CD8-positive, alpha-beta memory T cell (primary cell): ENCODE measurements around the gene PRPF38A. TPM values are rescaled to one million over a fixed set of nuclear protein-coding genes. Genes with fewer than 3 reads are reported as not detected.

Experiments
- CTCF ChIA-PET: fragments of 350-600 bp; sonication (Branson Sonifier 250); formaldehyde crosslinking; loops from one replicate; lab custom pipeline; 2021; ENCODE audit warnings: antibody characterized with exemption; lab: Charles Lee
- POLR2A ChIA-PET: fragments of 350-600 bp; sonication (Branson Sonifier 250); formaldehyde crosslinking; loops from one replicate; lab custom pipeline; 2021; ENCODE audit warnings: antibody characterized with exemption; lab: Charles Lee
- DNase-seq, 5 donors: peaks; one replicate each; pipeline versions ENCODE4 v3.0.0 to v3.0.0-alpha.2; 2020 to 2022; ENCODE audit warnings: mixed read lengths in 1 of 5
- H3K27ac ChIP-seq: one replicate; pipeline ENCODE4 v1.7.0; 2013; ENCODE audit warnings: low read depth, mild to moderate bottlenecking, low read length, moderate library complexity
- H3K27me3 ChIP-seq: 2 replicates; pipeline ENCODE4 v1.7.0; 2013; ENCODE audit warnings: low read length, mild to moderate bottlenecking; ENCODE audit not compliant: insufficient read depth, poor library complexity, severe bottlenecking
- H3K36me3 ChIP-seq: 2 replicates; pipeline ENCODE4 v1.7.0; 2013; ENCODE audit warnings: mild to moderate bottlenecking, low read length, moderate library complexity; ENCODE audit not compliant: insufficient read depth
- H3K4me1 ChIP-seq: 2 replicates; pipeline ENCODE4 v1.7.0; 2013; ENCODE audit warnings: mild to moderate bottlenecking, low read length, moderate library complexity; ENCODE audit not compliant: insufficient read depth
- H3K4me3 ChIP-seq: 2 replicates; pipeline ENCODE4 v1.7.0; 2013; ENCODE audit warnings: mild to moderate bottlenecking, low read length
- H3K9me3 ChIP-seq: 2 replicates; pipeline ENCODE4 v1.7.0; 2013; ENCODE audit warnings: mild to moderate bottlenecking, low read length
- H3K27ac Mint-ChIP-seq, 8 donors: one replicate each; pipeline ENCODE4 v1.8.0; 2020 to 2021; ENCODE audit warnings: mixed read lengths in 8 of 8, mild to moderate bottlenecking in 6 of 8, inconsistent platforms in 3 of 8, moderate library complexity in 3 of 8
- H3K27me3 Mint-ChIP-seq, 2 donors: one replicate each; pipeline ENCODE4 v1.8.0; 2020 to 2021; ENCODE audit warnings: mixed read lengths in 2 of 2, mild to moderate bottlenecking in 1 of 2, moderate library complexity in 1 of 2
- H3K36me3 Mint-ChIP-seq, 3 donors: one replicate each; pipeline ENCODE4 v1.8.0; 2020 to 2021; ENCODE audit warnings: mixed read lengths in 3 of 3, inconsistent platforms in 1 of 3, mild to moderate bottlenecking in 1 of 3
- H3K4me1 Mint-ChIP-seq, 3 donors: one replicate each; pipeline ENCODE4 v1.8.0; 2020 to 2021; ENCODE audit warnings: mixed read lengths in 3 of 3, inconsistent platforms in 1 of 3, mild to moderate bottlenecking in 1 of 3
- H3K4me3 Mint-ChIP-seq, 7 donors: one replicate each; pipeline ENCODE4 v1.8.0; 2020 to 2021; ENCODE audit warnings: mixed read lengths in 7 of 7, mild to moderate bottlenecking in 6 of 7, moderate library complexity in 4 of 7, inconsistent platforms in 2 of 7
- H3K9me3 Mint-ChIP-seq, 5 donors: one replicate each; pipeline ENCODE4 v1.8.0; 2020 to 2022; ENCODE audit warnings: mixed read lengths in 5 of 5, mild to moderate bottlenecking in 3 of 5, moderate library complexity in 2 of 5, inconsistent platforms in 1 of 5
- polyA plus RNA-seq: library from polyadenylated mRNA; unstranded; fragments of 300-500 nt; fragmentation: Illumina TruSeq; gene quantifications from one replicate; pipeline ENCODE4 v1.2.3, GENCODE V29; 2021
- total RNA-seq, 2 experiments: library from RNA; stranded (reverse); gene quantifications; one replicate each; pipeline ENCODE4 v1.2.3, GENCODE V29; 2021

Gene PRPF38A
- total and polyA plus RNA-seq, 3 experiments from 2014 or later = 46.4 to 126 (median 123) TPM

DNA sequence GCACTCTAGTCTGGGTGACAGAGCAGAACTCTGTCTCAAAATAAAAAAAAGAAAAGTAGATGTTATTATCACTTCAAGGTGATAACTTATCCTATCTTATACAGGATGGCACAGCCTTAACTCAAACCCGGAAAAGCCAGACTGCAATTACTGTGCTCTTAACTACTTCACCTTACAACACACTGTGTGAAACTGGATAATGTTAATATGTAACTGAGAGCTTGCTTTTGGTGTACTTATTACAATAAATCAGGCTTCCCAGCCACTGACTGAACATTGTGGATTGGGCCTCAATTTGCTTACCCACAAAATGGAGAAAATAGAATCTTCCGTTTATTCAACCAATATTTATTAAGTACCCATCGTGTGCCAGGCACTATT lies 1.6 kb upstream of the PRPF38A start:
- H3K9me3 Mint-ChIP-seq = no peaks in the 10 kb centered on the region
- Histone ChIP-seq H3K4me1 (peaks cover 18% of the 10 kb centered on the region), H3K9me3 (no peaks in the 10 kb centered on the region), H3K27me3 (no peaks in the 10 kb centered on the region), H3K4me3 (no peak overlapping the region), H3K27ac (peak overlapping the region; percentile 98), H3K36me3 (peaks cover 8% of the 10 kb centered on the region)
- H3K36me3 Mint-ChIP-seq = peaks cover 0 to 34% (median 6%) of the 10 kb centered on the region in 3 donors
- peaks cover 30 to 42% (median 40%) of the 10 kb centered on the region in 3 donors for H3K4me1 Mint-ChIP-seq
- H3K27me3 Mint-ChIP-seq = peaks cover 0 to 2% of the 10 kb centered on the region in 2 donors
- CTCF ChIA-PET = no interaction called here
- DNase-seq = no peak
- POLR2A ChIA-PET = interaction anchor here (0.7 to 1.3 kb wide), 2 partner anchors 23 to 36 kb away, joined by 3 to 4 read pairs; no protein-coding TSS in a partner anchor
- H3K4me3 Mint-ChIP-seq = peak overlapping the region; percentile 98 to 100 (median 99)
- peak overlapping the region in 4 of 8 donors; percentile 9 to 99 (median 61) for H3K27ac Mint-ChIP-seq

DNA sequence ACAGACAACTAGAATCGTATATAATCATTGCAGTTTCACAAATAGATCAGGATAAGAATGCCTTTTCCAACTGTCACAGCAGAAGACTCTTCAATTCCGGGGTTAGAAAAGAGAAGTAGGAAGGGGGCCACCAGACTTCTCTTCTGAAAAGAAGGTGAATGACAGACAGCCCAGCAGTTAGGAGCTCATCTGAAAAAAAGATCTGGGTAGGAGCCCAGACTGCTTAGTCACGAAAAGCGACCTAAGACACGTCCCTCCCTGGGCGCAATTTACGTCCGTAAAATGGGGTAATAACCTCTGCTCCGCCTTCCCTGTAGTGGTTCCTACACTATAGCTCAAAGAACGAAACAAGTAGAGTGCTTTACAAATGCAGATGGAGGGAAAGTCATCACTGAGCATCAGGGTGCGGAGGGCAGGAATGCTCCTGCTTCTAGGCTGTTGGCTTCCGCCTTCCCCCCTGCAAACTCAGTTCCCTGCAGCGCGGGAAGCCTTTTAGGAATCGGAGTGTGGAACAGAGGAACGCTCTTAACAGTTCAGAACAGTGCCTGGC lies 761 bp upstream of the PRPF38A start:
- peaks cover 1 to 40% (median 9%) of the 10 kb centered on the region in 3 donors for H3K36me3 Mint-ChIP-seq
- H3K9me3 Mint-ChIP-seq = no peaks in the 10 kb centered on the region
- H3K4me1 ChIP-seq = peaks cover 18% of the 10 kb centered on the region
- ChIA-PET CTCF (interaction anchor here (0.8 to 2.6 kb wide), 6 partner anchors 11 to 282 kb away, joined by 3 to 12 read pairs (median 3); no protein-coding TSS in a partner anchor), POLR2A (interaction anchor here (0.6 to 2.9 kb wide), 11 partner anchors 13 to 370 kb away, joined by 3 to 24 read pairs (median 5); partner anchors contain the start of genes CC2D1B, KTI12 and TUT4)
- peak; percentile 19 to 74 (median 40) for DNase-seq
- H3K36me3 ChIP-seq = peaks cover 13% of the 10 kb centered on the region
- peak overlapping the region; percentile 69 to 100 (median 98) for H3K27ac Mint-ChIP-seq
- peaks cover 0 to 2% of the 10 kb centered on the region in 2 donors for H3K27me3 Mint-ChIP-seq
- H3K4me1 Mint-ChIP-seq = peaks cover 34 to 47% (median 40%) of the 10 kb centered on the region in 3 donors
- H3K27ac ChIP-seq = peak overlapping the region; percentile 98
- H3K4me3 Mint-ChIP-seq = peak overlapping the region; percentile 98 to 100 (median 99)
- peak overlapping the region; percentile 99 for H3K4me3 ChIP-seq
- no peaks in the 10 kb centered on the region for H3K9me3 ChIP-seq
- H3K27me3 ChIP-seq = no peaks in the 10 kb centered on the region

DNA sequence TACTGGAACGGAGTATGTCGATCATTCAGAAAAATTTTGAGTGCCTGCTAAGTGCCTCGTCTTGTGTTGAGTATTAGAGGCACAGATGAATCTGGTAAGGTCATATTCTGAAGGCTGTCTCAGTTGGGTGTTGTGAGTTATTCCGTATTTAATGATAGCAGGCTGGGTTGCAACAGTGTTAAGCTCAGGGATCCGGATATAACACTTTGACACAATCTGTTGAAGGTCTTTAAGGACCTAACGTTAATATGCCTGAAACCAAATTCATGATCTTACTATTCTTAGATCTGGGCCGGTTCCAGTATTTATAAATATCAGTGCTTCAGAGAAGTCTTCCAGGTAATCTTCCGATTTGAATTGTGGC lies 555 bp downstream of the PRPF38A start:
- H3K36me3 Mint-ChIP-seq = peaks cover 7 to 48% (median 16%) of the 10 kb centered on the region in 3 donors
- no peaks in the 10 kb centered on the region for H3K9me3 Mint-ChIP-seq
- peak overlapping the region; percentile 92 to 100 (median 99) for H3K27ac Mint-ChIP-seq
- no peak for DNase-seq
- Histone ChIP-seq H3K4me1 (peaks cover 18% of the 10 kb centered on the region), H3K9me3 (no peaks in the 10 kb centered on the region), H3K36me3 (peaks cover 24% of the 10 kb centered on the region), H3K27me3 (no peaks in the 10 kb centered on the region), H3K27ac (peak overlapping the region; percentile 98), H3K4me3 (peak overlapping the region; percentile 99)
- H3K4me1 Mint-ChIP-seq = peaks cover 37 to 51% (median 47%) of the 10 kb centered on the region in 3 donors
- CTCF ChIA-PET = interaction anchor here (0.9 to 2.6 kb wide), 8 partner anchors 12 to 281 kb away, joined by 3 to 12 read pairs (median 5); partner anchors contain the start of gene TUT4
- peak overlapping the region; percentile 98 to 100 (median 99) for H3K4me3 Mint-ChIP-seq
- H3K27me3 Mint-ChIP-seq = peaks cover 0 to 2% of the 10 kb centered on the region in 2 donors
- POLR2A ChIA-PET = interaction anchor here (0.7 to 2.9 kb wide), 8 partner anchors 12 to 1548 kb away, joined by 3 to 24 read pairs (median 5); partner anchors contain the start of genes CC2D1B, KTI12 and TUT4

DNA sequence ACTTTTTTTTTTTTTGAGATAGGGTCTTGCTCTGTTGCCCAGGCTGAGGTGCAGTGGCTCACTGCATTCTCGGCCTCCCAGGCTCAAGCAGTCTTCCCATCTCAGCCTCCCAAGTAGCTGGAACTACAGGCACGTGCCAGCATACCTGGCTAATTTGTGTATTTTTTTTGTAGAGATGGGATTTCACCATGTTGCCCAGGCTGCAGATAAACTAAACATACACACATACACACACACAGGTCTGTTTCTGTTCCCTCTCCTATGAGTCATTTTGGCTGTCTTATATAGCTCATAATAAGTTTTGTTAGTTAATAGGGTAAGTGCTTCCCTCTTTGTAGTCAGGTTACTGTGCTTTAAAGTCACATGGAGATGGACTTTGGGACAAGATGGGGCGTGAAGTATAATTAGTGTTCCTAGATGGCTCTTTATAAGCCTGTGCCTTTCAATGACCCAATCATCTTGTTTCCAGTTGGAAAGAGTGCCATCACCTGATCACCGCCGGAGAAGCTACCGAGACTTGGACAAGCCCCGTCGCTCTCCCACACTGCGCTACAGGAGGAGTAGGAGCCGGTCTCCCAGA lies 9.1 kb downstream of the PRPF38A start:
- peaks cover 3% of the 10 kb centered on the region for H3K4me1 ChIP-seq
- H3K9me3 ChIP-seq = no peaks in the 10 kb centered on the region
- no peak for DNase-seq
- peak overlapping the region in 2 of 8 donors; percentile 51 to 64 for H3K27ac Mint-ChIP-seq
- no peaks in the 10 kb centered on the region for H3K27me3 ChIP-seq
- no peak overlapping the region for H3K4me3 ChIP-seq
- CTCF ChIA-PET = interaction anchor here (1.1 kb wide), 1 partner anchor 49 kb away, joined by 3 read pairs; no protein-coding TSS in a partner anchor
- H3K4me3 Mint-ChIP-seq = no peak overlapping the region
- H3K36me3 ChIP-seq = peaks cover 82% of the 10 kb centered on the region
- no peak overlapping the region for H3K27ac ChIP-seq
- H3K9me3 Mint-ChIP-seq = no peaks in the 10 kb centered on the region
- peaks cover 8 to 19% (median 12%) of the 10 kb centered on the region in 3 donors for H3K4me1 Mint-ChIP-seq
- no peaks in the 10 kb centered on the region for H3K27me3 Mint-ChIP-seq
- H3K36me3 Mint-ChIP-seq = peaks cover 17 to 88% (median 40%) of the 10 kb centered on the region in 3 donors
- POLR2A ChIA-PET = no interaction called here

DNA sequence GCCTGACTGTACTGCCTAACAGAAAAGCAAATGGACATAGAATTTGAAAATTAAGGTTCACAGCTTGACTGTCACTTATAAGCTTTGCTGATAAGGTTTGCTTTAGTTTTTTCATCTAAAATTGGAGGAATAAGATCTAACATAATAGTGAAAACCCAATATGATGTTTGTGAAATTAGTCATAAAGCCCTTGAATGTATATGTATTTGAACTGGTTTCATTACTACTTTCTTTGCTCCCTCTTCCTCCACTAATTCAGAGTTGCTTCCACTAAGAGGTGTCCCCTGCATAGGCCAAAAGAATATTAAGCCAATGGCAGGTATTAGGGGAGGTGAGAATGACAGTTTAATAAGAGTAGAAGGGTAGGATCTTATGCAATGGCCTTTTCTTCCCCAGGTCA lies 10.5 kb downstream of the PRPF38A start:
- H3K27me3 Mint-ChIP-seq = no peaks in the 10 kb centered on the region
- Histone ChIP-seq H3K36me3 (peaks cover 70% of the 10 kb centered on the region), H3K4me1 (peaks cover 7% of the 10 kb centered on the region), H3K4me3 (no peak overlapping the region), H3K27me3 (no peaks in the 10 kb centered on the region), H3K9me3 (no peaks in the 10 kb centered on the region), H3K27ac (no peak overlapping the region)
- peaks cover 11 to 89% (median 35%) of the 10 kb centered on the region in 3 donors for H3K36me3 Mint-ChIP-seq
- no peaks in the 10 kb centered on the region for H3K9me3 Mint-ChIP-seq
- POLR2A ChIA-PET = no interaction called here
- DNase-seq = no peak
- no peak overlapping the region for H3K4me3 Mint-ChIP-seq
- CTCF ChIA-PET = no interaction called here
- H3K4me1 Mint-ChIP-seq = peaks cover 8 to 20% (median 14%) of the 10 kb centered on the region in 3 donors
- H3K27ac Mint-ChIP-seq = peak overlapping the region in 2 of 8 donors; percentile 5 to 27

DNA sequence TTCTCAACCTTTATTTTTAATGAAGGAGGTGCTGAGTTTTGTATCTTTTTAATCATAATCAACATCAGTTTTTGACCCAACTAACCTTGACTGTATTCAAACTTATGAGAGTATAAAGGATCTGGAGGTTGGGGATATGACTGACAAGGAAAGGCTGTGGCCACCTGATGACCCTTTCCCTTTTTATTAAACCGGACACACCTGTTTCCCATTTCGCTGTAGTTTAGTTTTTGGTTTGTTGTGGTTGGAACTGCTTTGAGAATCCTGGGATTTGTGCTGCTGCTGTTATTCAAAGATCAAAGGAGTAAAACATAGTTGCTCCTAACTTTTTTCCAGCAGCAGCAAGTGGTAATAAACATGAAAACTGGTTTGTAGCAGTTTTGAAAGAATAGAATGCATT lies 12.4 kb downstream of the PRPF38A start:
- Mint-ChIP-seq H3K27me3 (no peaks in the 10 kb centered on the region), H3K36me3 (peaks cover 11 to 87% (median 29%) of the 10 kb centered on the region in 3 donors), H3K27ac (peak overlapping the region in 2 of 8 donors; percentile 4 to 29), H3K9me3 (no peaks in the 10 kb centered on the region), H3K4me3 (no peak overlapping the region), H3K4me1 (peaks cover 8 to 21% (median 17%) of the 10 kb centered on the region in 3 donors)
- DNase-seq = no peak
- ChIA-PET CTCF (interaction anchor here (1.6 kb wide), 1 partner anchor 12 kb away, joined by 3 read pairs; the partner anchor contains the start of genes ORC1 and PRPF38A), POLR2A (interaction anchor here (0.6 to 1.0 kb wide), 2 partner anchors 12 to 68 kb away, joined by 4 read pairs; partner anchors contain the start of genes ORC1 and PRPF38A)
- H3K4me1 ChIP-seq = peaks cover 7% of the 10 kb centered on the region
- H3K36me3 ChIP-seq = peaks cover 56% of the 10 kb centered on the region
- H3K27me3 ChIP-seq = no peaks in the 10 kb centered on the region
- H3K27ac ChIP-seq = no peak overlapping the region
- H3K4me3 ChIP-seq = no peak overlapping the region
- H3K9me3 ChIP-seq = no peaks in the 10 kb centered on the region

DNA sequence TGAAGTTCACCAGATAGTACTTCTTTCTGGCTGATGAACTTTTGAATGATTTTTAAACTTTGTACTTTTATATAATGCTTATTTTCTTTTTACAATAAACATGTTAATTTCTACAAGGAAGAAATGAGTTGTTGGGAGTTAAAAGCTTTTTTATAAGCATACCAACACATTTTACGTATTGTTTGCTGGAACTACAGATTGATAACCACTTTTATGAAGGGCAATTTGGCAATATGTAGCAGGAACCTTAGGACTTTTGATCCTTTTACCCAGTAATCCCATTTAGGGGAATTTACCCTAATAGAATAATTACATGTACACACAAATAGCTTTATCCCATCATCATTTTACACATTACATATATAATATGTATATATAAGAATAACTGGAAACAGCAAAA lies 16.3 kb downstream of the PRPF38A start:
- Histone ChIP-seq H3K4me1 (peaks cover 38% of the 10 kb centered on the region), H3K27me3 (no peaks in the 10 kb centered on the region), H3K9me3 (no peaks in the 10 kb centered on the region), H3K36me3 (peaks cover 18% of the 10 kb centered on the region), H3K27ac (no peak overlapping the region), H3K4me3 (no peak overlapping the region)
- POLR2A ChIA-PET = interaction anchor here (0.7 kb wide), 1 partner anchor 1818 kb away, joined by 3 read pairs; no protein-coding TSS in a partner anchor
- no peak for DNase-seq
- Mint-ChIP-seq H3K9me3 (no peaks in the 10 kb centered on the region), H3K4me1 (peaks cover 31 to 46% (median 43%) of the 10 kb centered on the region in 3 donors), H3K27me3 (no peaks in the 10 kb centered on the region), H3K27ac (no peak overlapping the region), H3K4me3 (no peak overlapping the region), H3K36me3 (peaks cover 0 to 67% (median 18%) of the 10 kb centered on the region in 3 donors)
- CTCF ChIA-PET = interaction anchor here (0.7 kb wide), 1 partner anchor 14 kb away, joined by 3 read pairs; no protein-coding TSS in a partner anchor
